K562 (cell line): ENCODE measurements around the gene SKAP2. TPM values are rescaled to one million over a fixed set of nuclear protein-coding genes. Genes with fewer than 3 reads are reported as not detected.
A peak's percentile ranks its signal among the peaks of the same experiment; 100 is the strongest.

Experiments
- CTBP1 ChIP-seq: fragments of 450-650 bp; IDR thresholded peaks from 2 replicates; pipeline ENCODE4 v1.6.1; 2016; ENCODE audit warnings: borderline replicate concordance
- CTCF ChIP-seq, 3 experiments: IDR thresholded peaks in 2 of 3; conservative IDR thresholded peaks in 1 of 3; 2 replicates each; pipeline ENCODE4 v1.5.1; 2011 to 2012; ENCODE audit warnings: low read length in 3 of 3, mild to moderate bottlenecking in 3 of 3, control low read depth in 2 of 3, improper control_type of control experiment in 1 of 3, inconsistent platforms in 1 of 3, low read depth in 1 of 3, mixed read lengths in 1 of 3, moderate library complexity in 1 of 3; ENCODE audit not compliant: insufficient read depth in 2 of 3
- IRF1 ChIP-seq: sonication (generic); formaldehyde crosslinking; IDR thresholded peaks from 2 replicates; pipeline ENCODE4 v1.8.0; 2022; ENCODE audit warnings: missing genetic modification reagents, mild to moderate bottlenecking, borderline replicate concordance
- KDM4B ChIP-seq, 2 experiments: fragments of 450-650 bp in 1 of 2; sonication (generic) in 1 of 2; IDR thresholded peaks; 2 replicates each; pipeline ENCODE4 v1.6.1; 2016 to 2017; ENCODE audit warnings: borderline replicate concordance in 2 of 2, antibody characterized with exemption in 1 of 2, low read depth in 1 of 2, mild to moderate bottlenecking in 1 of 2
- LARP7 ChIP-seq: fragments of 450-650 bp; IDR thresholded peaks from 2 replicates; pipeline ENCODE4 v1.6.1; 2016
- MNT ChIP-seq, 2 experiments: fragments of 450-650 bp; conservative IDR thresholded peaks; 2 replicates each; pipeline ENCODE4 v1.6.1; 2017; ENCODE audit warnings: mild to moderate bottlenecking in 2 of 2, moderate library complexity in 2 of 2
- SMC3 ChIP-seq: conservative IDR thresholded peaks from 2 replicates; pipeline ENCODE4 v1.6.1; 2011; ENCODE audit warnings: low read depth, low read length, improper control_type of control experiment; ENCODE audit not compliant: insufficient read depth
- polyA plus RNA-seq, 8 experiments: library from polyadenylated mRNA; depleted of rRNA in 4 of 8; stranded (reverse) in 5 of 8; unstranded in 3 of 8; fragments of >200 nt; fragmentation: Nextera tagmentation in 2 of 8; fragmentation: Illumina TruSeq in 1 of 8; extraction: Ambion mirVana in 2 of 8; extraction: Trizol in 1 of 8; gene quantifications; 2 replicates each; pipeline versions ENCODE4 v1.2.1 to v1.2.3, GENCODE V29; 2011 to 2014; ENCODE audit warnings: inconsistent platforms in 1 of 8, missing spikeins in 1 of 8
- total RNA-seq, 7 experiments: library from RNA; depleted of rRNA in 6 of 7; stranded (reverse); fragments of >200 nt in 6 of 7; fragmentation: Illumina TruSeq in 2 of 7; extraction: Trizol in 2 of 7; gene quantifications; 2 replicates each; pipeline versions ENCODE4 v1.2.1 to v1.2.3, GENCODE V29; 2011 to 2021; ENCODE audit warnings: low replicate concordance in 1 of 7

The SKAP2 gene
- total and polyA plus RNA-seq, 9 of the 15 experiments (the other 6 are each of a cell fraction or from before 2014, with no cell fraction given), result 4.2 to 11.7 (median 8.3) TPM

GRCh38 chr7:26667514-26668133 lies 196.8 kb downstream of the SKAP2 start (continued):
- TF ChIP-seq IRF1 (CRISPR knock-in tag), result no peak
- no peak for TF ChIP-seq LARP7
- peak; percentile 19; the same call in 1 of the 2 replicates for TF ChIP-seq CTBP1
- TF ChIP-seq KDM4B (IDR thresholded peaks at IDR 0.05; ENCODE audit: borderline replicate concordance in 2 of 2, low read depth in 1 of 2), result no peak
- peak; percentile 84 for TF ChIP-seq SMC3
- TF ChIP-seq CTCF (IDR thresholded peaks at IDR 0.05 in 2 of 3, conservative IDR thresholded peaks at IDR 0.05 in 1 of 3; ENCODE audit: insufficient read depth in 2 of 3, low read depth in 1 of 3, low read length in 3 of 3), result peak; percentile 87 to 98 (median 90)
- TF ChIP-seq MNT (conservative IDR thresholded peaks at IDR 0.05), result peak in 1 of 2 experiments; percentile 17; a peak in 1 of 4 replicates
